ENCODE results near the gene CHRNG. TPM values are rescaled to one million over a fixed set of nuclear protein-coding genes. Genes with fewer than 3 reads are reported as not detected.

The CHRNG gene
- polyA plus RNA-seq, 1 donor from 2014 or later, result not detected

GRCh38 chr2:232491139-232491780 is 48.2 kb upstream of the CHRNG start:
- H3K27ac ChIP-seq (ENCODE audit: low read length), result no peak overlapping the region
- no peak for TF ChIP-seq SMC3 (conservative IDR thresholded peaks at IDR 0.05; ENCODE audit: poor library complexity)
- no peak for TF ChIP-seq POLR2AphosphoS5 (IDR thresholded peaks at IDR 0.05)
- no peak for TF ChIP-seq EZH2 (IDR thresholded peaks at IDR 0.05; ENCODE audit: borderline replicate concordance, insufficient read depth, low read length, poor library complexity, severe bottlenecking)
- TF ChIP-seq CTCF (IDR thresholded peaks at IDR 0.05; ENCODE audit: poor library complexity, severe bottlenecking), result no peak
- no peak for TF ChIP-seq MXI1 (conservative IDR thresholded peaks at IDR 0.05; ENCODE audit: poor library complexity, severe bottlenecking)
- no peak for TF ChIP-seq EP300 (conservative IDR thresholded peaks at IDR 0.05; ENCODE audit: poor library complexity, severe bottlenecking)
- TF ChIP-seq TAF1 (IDR thresholded peaks at IDR 0.05; ENCODE audit: low read depth), result no peak
- TF ChIP-seq RAD21 (conservative IDR thresholded peaks at IDR 0.05), result no peak
- no peak overlapping the region for H2AFZ ChIP-seq (ENCODE audit: low read depth, low read length)

GRCh38 chr2:232492236-232492848 is 47.1 kb upstream of the CHRNG start:
- Histone ChIP-seq H3F3A (ENCODE audit: insufficient read depth, low read length, poor library complexity, severe bottlenecking) (no peaks in the 10 kb centered on the region), H4K20me1 (ENCODE audit: insufficient read depth) (no peaks in the 10 kb centered on the region)

More at GRCh38 chr2:232491139-232491780, 48.2 kb upstream of the CHRNG start:
- Histone ChIP-seq H3K9me3 (ENCODE audit: low read length) (no peaks in the 10 kb centered on the region), H3K4me3 (ENCODE audit: low read length) (no peak overlapping the region), H3K9me2 (ENCODE audit: insufficient read depth, low read length) (no peaks in the 10 kb centered on the region), H3F3A (ENCODE audit: insufficient read depth, low read length, poor library complexity, severe bottlenecking) (no peaks in the 10 kb centered on the region), H3K9ac (ENCODE audit: low read length) (no peak overlapping the region), H3K4me2 (ENCODE audit: low read length) (no peak overlapping the region), H3K27me3 (ENCODE audit: insufficient read depth, low read depth, low read length) (peaks cover 23% of the 10 kb centered on the region), H4K20me1 (ENCODE audit: insufficient read depth) (no peaks in the 10 kb centered on the region), H3K79me2 (replicated peaks; ENCODE audit: insufficient read depth, low read length) (no peaks in the 10 kb centered on the region), H3K36me3 (ENCODE audit: insufficient read depth, low read length) (no peaks in the 10 kb centered on the region)

More at GRCh38 chr2:232492236-232492848, 47.1 kb upstream of the CHRNG start:
- no peak overlapping the region for H3K4me2 ChIP-seq (ENCODE audit: low read length)
- no peaks in the 10 kb centered on the region for H3K9me2 ChIP-seq (ENCODE audit: insufficient read depth, low read length)
- H3K79me2 ChIP-seq (replicated peaks; ENCODE audit: insufficient read depth, low read length), result no peaks in the 10 kb centered on the region
- no peak overlapping the region for H3K4me3 ChIP-seq (ENCODE audit: low read length)
- no peaks in the 10 kb centered on the region for H3K9me3 ChIP-seq (ENCODE audit: low read length)
- H2AFZ ChIP-seq (ENCODE audit: low read depth, low read length), result no peak overlapping the region
- H3K27me3 ChIP-seq (ENCODE audit: insufficient read depth, low read depth, low read length), result peaks cover 12% of the 10 kb centered on the region
- no peak overlapping the region for H3K9ac ChIP-seq (ENCODE audit: low read length)
- no peak for TF ChIP-seq RAD21 (conservative IDR thresholded peaks at IDR 0.05)
- TF ChIP-seq TAF1 (IDR thresholded peaks at IDR 0.05; ENCODE audit: low read depth), result no peak
- no peak for TF ChIP-seq POLR2AphosphoS5 (IDR thresholded peaks at IDR 0.05)
- TF ChIP-seq REST (IDR thresholded peaks at IDR 0.05; ENCODE audit: borderline replicate concordance), result no peak
- TF ChIP-seq EP300 (conservative IDR thresholded peaks at IDR 0.05; ENCODE audit: poor library complexity, severe bottlenecking), result no peak
- TF ChIP-seq CTCF (IDR thresholded peaks at IDR 0.05; ENCODE audit: poor library complexity, severe bottlenecking), result no peak
- TF ChIP-seq EZH2 (IDR thresholded peaks at IDR 0.05; ENCODE audit: borderline replicate concordance, insufficient read depth, low read length, poor library complexity, severe bottlenecking), result no peak
- TF ChIP-seq SMC3 (conservative IDR thresholded peaks at IDR 0.05; ENCODE audit: poor library complexity), result no peak
- no peak for TF ChIP-seq MXI1 (conservative IDR thresholded peaks at IDR 0.05; ENCODE audit: poor library complexity, severe bottlenecking)
- no peaks in the 10 kb centered on the region for H3K36me3 ChIP-seq (ENCODE audit: insufficient read depth, low read length)
- no peak overlapping the region for H3K27ac ChIP-seq (ENCODE audit: low read length)

Data from neural cell (in vitro differentiated cells).